BLaER1 treated with 17β-estradiol and CSF1 and Interleukin-3, amounts not matched to agents 10 nM and 100 nM (cell line): ENCODE data around the gene TUBA4A.
A peak's percentile ranks its signal among the peaks of the same experiment; 100 is the strongest.

Source experiments
- H3K27ac ChIP-seq, 11 experiments: shearing (Covaris generic); formaldehyde crosslinking; 2 replicates each; pipeline ENCODE4 v1.8.1; 2022
- H3K27me3 ChIP-seq, 11 experiments: shearing (Covaris generic); formaldehyde crosslinking; 2 replicates each; pipeline ENCODE4 v1.8.1; 2022
- H3K36me3 ChIP-seq, 11 experiments: shearing (Covaris generic); formaldehyde crosslinking; 2 replicates each; pipeline ENCODE4 v1.8.1; 2022
- H3K4me1 ChIP-seq, 10 experiments: shearing (Covaris generic); formaldehyde crosslinking; 2 replicates each; pipeline ENCODE4 v1.8.1; 2022
- H3K4me2 ChIP-seq, 11 experiments: shearing (Covaris generic); formaldehyde crosslinking; 2 replicates each; pipeline ENCODE4 v1.8.1; 2022
- H3K4me3 ChIP-seq, 10 experiments: shearing (Covaris generic); formaldehyde crosslinking; 2 replicates each; pipeline ENCODE4 v1.8.1; 2022
- H3K9ac ChIP-seq, 11 experiments: shearing (Covaris generic); formaldehyde crosslinking; 2 replicates each; pipeline ENCODE4 v1.8.1; 2022
- H3K9me3 ChIP-seq, 11 experiments: shearing (Covaris generic); formaldehyde crosslinking; replicated peaks in 1 of 11; 2 replicates each; pipeline ENCODE4 v1.8.1; 2022
- H4K20me1 ChIP-seq, 11 experiments: shearing (Covaris generic); formaldehyde crosslinking; 2 replicates each; pipeline ENCODE4 v1.8.1; 2022
- Cebpa-rat ChIP-seq, 11 experiments: shearing (Covaris generic); IDR thresholded peaks; 2 replicates each; pipeline ENCODE4 v1.8.1; 2022

TUBA4A gene

GRCh38 chr2:219246559-219246958, 7.2 kb downstream of the TUBA4A start:
- peaks cover 68 to 71% (median 70%) of the 10 kb centered on the region in 10 experiments for H3K4me1 ChIP-seq
- H3K36me3 ChIP-seq: peaks cover 0 to 36% (median 14%) of the 10 kb centered on the region in 11 experiments; a peak in 9 of 22 replicates
- no peaks in the 10 kb centered on the region; a peak in 1 of 22 replicates for H3K27me3 ChIP-seq
- H3K9me3 ChIP-seq: no peaks in the 10 kb centered on the region
- peak overlapping the region in 3 of 11 experiments; percentile 3 to 86 (median 21); a peak in 3 of 22 replicates for H3K9ac ChIP-seq
- peak overlapping the region in 5 of 11 experiments; percentile 15 to 95 (median 93); a peak in 7 of 22 replicates for H3K27ac ChIP-seq
- H4K20me1 ChIP-seq: peaks cover 0 to 19% (median 0%) of the 10 kb centered on the region in 11 experiments; a peak in 2 of 22 replicates
- peak overlapping the region in 9 of 10 experiments; percentile 7 to 93 (median 84); a peak in 9 of 20 replicates for H3K4me3 ChIP-seq
- no peak for TF ChIP-seq Cebpa-rat (IDR thresholded peaks at IDR 0.05)
- H3K4me2 ChIP-seq: peak overlapping the region; percentile 91 to 100 (median 99)

GRCh38 chr2:219245899-219246230, 7.9 kb downstream of the TUBA4A start:
- peak overlapping the region; percentile 91 to 100 (median 99) for H3K4me2 ChIP-seq
- peak overlapping the region; percentile 73 to 93 (median 83) for H3K4me3 ChIP-seq

GRCh38 chr2:219245148-219245898, 8.4 kb downstream of the TUBA4A start, which contains the start of the genes GLB1L and STK16:
GLB1L (minus strand) TSS chr2:219245444; CDS start chr2:219243573, 1,871 bp downstream.
STK16 (plus strand) TSS chr2:219245479; CDS start chr2:219246000, 521 bp downstream.
- H3K27ac ChIP-seq: peak within 1 kb of the TSS; percentile 83 to 95 (median 91)
- H3K27me3 ChIP-seq: no peaks in the 10 kb centered on the region
- no peak for TF ChIP-seq Cebpa-rat (IDR thresholded peaks at IDR 0.05)
- peak within 1 kb of the TSS; percentile 86 to 94 (median 90) for H3K9ac ChIP-seq
- H3K4me3 ChIP-seq: peak within 1 kb of the TSS; percentile 73 to 93 (median 83)
- peaks cover 55 to 59% (median 58%) of the 10 kb centered on the region in 10 experiments for H3K4me1 ChIP-seq
- peaks cover 0 to 25% (median 3%) of the 10 kb centered on the region in 11 experiments; a peak in 9 of 22 replicates for H3K36me3 ChIP-seq
- H3K9me3 ChIP-seq: no peaks in the 10 kb centered on the region
- H3K4me2 ChIP-seq: peak within 1 kb of the TSS; percentile 91 to 100 (median 99)
- peaks cover 0 to 15% (median 0%) of the 10 kb centered on the region in 11 experiments; a peak in 2 of 22 replicates for H4K20me1 ChIP-seq

More at GRCh38 chr2:219245899-219246230, 7.9 kb downstream of the TUBA4A start:
- Histone ChIP-seq H3K4me1 (peaks cover 61 to 64% (median 63%) of the 10 kb centered on the region in 10 experiments), H3K36me3 (peaks cover 0 to 30% (median 7%) of the 10 kb centered on the region in 11 experiments; a peak in 9 of 22 replicates), H4K20me1 (peaks cover 0 to 15% (median 0%) of the 10 kb centered on the region in 11 experiments; a peak in 2 of 22 replicates), H3K27me3 (no peaks in the 10 kb centered on the region), H3K27ac (peak overlapping the region; percentile 83 to 95 (median 91)), H3K9ac (peak overlapping the region; percentile 86 to 94 (median 90)), H3K9me3 (no peaks in the 10 kb centered on the region)
- TF ChIP-seq Cebpa-rat (IDR thresholded peaks at IDR 0.05): no peak

GRCh38 chr2:219244789-219245147, 8.9 kb downstream of the TUBA4A start:
- TF ChIP-seq Cebpa-rat (IDR thresholded peaks at IDR 0.05): no peak
- H3K9me3 ChIP-seq: no peaks in the 10 kb centered on the region
- H4K20me1 ChIP-seq: peaks cover 0 to 12% (median 0%) of the 10 kb centered on the region in 11 experiments; a peak in 2 of 22 replicates
- H3K4me2 ChIP-seq: peak overlapping the region; percentile 91 to 100 (median 99)
- peak overlapping the region; percentile 86 to 94 (median 90) for H3K9ac ChIP-seq
- peak overlapping the region; percentile 73 to 93 (median 83) for H3K4me3 ChIP-seq
- H3K4me1 ChIP-seq: peaks cover 50 to 54% (median 52%) of the 10 kb centered on the region in 10 experiments
- no peaks in the 10 kb centered on the region for H3K27me3 ChIP-seq
- peak overlapping the region; percentile 83 to 95 (median 91); a peak in 21 of 22 replicates for H3K27ac ChIP-seq
- H3K36me3 ChIP-seq: peaks cover 0 to 24% (median 3%) of the 10 kb centered on the region in 11 experiments; a peak in 7 of 22 replicates

- Histone ChIP-seq H4K20me1 (peaks cover 0 to 4% (median 0%) of the 10 kb centered on the region in 11 experiments; a peak in 1 of 22 replicates), H3K9me3 (no peaks in the 10 kb centered on the region), H3K4me3 (no peak overlapping the region), H3K4me1 (peaks cover 35 to 39% (median 38%) of the 10 kb centered on the region in 10 experiments), H3K36me3 (peaks cover 0 to 30% (median 13%) of the 10 kb centered on the region in 11 experiments; a peak in 17 of 22 replicates), H3K27ac (no peak overlapping the region), H3K9ac (no peak overlapping the region), H3K4me2 (no peak overlapping the region), H3K27me3 (no peaks in the 10 kb centered on the region)
- no peak for TF ChIP-seq Cebpa-rat (IDR thresholded peaks at IDR 0.05)
These were observed 10.4 kb downstream of the TUBA4A start for GRCh38 chr2:219243291-219243761.

- TF ChIP-seq Cebpa-rat (IDR thresholded peaks at IDR 0.05): no peak
- Histone ChIP-seq H3K36me3 (peaks cover 63 to 81% (median 73%) of the 10 kb centered on the region in 11 experiments), H3K4me3 (no peak overlapping the region), H3K4me2 (no peak overlapping the region), H3K4me1 (peaks cover 10 to 22% (median 17%) of the 10 kb centered on the region in 10 experiments), H3K27me3 (no peaks in the 10 kb centered on the region), H4K20me1 (peaks cover 0 to 13% (median 0%) of the 10 kb centered on the region in 11 experiments; a peak in 1 of 22 replicates), H3K9ac (no peak overlapping the region; a peak in 1 of 22 replicates), H3K27ac (no peak overlapping the region), H3K9me3 (no peaks in the 10 kb centered on the region)
These were observed 19.4 kb downstream of the TUBA4A start for GRCh38 chr2:219234331-219234730.

GRCh38 chr2:219230059-219230540, 23.6 kb downstream of the TUBA4A start:
- Histone ChIP-seq H3K36me3 (peaks cover 37 to 65% (median 48%) of the 10 kb centered on the region in 11 experiments), H3K9me3 (no peaks in the 10 kb centered on the region), H3K9ac (peak overlapping the region; percentile 89 to 96 (median 93)), H3K27me3 (no peaks in the 10 kb centered on the region), H3K4me1 (peaks cover 47 to 59% (median 52%) of the 10 kb centered on the region in 10 experiments), H3K27ac (peak overlapping the region; percentile 59 to 94 (median 88); a peak in 21 of 22 replicates), H4K20me1 (peaks cover 14 to 42% (median 27%) of the 10 kb centered on the region in 11 experiments; a peak in 15 of 22 replicates), H3K4me2 (peak overlapping the region; percentile 84 to 98 (median 92)), H3K4me3 (peak overlapping the region; percentile 78 to 96 (median 84))
- TF ChIP-seq Cebpa-rat (IDR thresholded peaks at IDR 0.05): no peak

DNA sequence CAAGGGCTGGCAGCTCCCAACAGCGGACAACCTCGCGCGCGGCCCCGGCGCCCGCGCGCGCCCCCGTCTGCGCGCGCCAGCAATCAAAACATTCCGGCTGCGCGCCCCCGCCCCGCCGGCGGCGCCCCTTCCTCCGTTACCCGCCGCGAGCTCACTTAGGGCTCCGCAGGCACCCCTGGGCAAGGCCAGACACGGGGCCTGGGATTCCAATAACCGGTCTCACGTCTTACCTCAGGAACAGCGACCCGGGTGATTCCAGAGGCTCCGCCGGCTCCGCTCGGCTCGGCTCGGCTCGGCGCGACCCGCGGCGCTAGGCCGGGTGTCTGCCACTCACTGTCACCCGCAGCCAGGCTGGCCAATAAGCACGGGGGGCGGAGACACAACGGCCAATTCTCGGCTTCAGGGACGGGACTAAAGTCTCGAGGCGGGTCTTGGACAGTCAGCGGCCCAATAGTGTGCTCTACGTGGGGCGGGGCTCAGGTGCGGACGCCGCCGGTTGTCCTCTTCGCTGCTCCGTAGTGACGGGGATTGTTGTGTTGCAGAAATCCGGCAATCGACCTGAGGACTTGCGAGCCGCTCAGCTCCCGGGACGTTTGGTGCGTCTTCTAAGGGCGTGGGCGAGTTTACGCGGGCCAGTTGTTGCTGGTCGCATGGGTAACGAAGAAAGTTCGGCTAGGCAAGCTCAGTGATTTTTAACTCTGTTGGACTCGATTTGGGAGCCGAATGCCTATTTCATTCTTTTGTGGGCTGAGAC, 24.2 kb downstream of the TUBA4A start, which contains the start of the genes ANKZF1 and ATG9A:
TSS of gene ANKZF1 (plus strand) at position 502 of the 754 bp plus-strand sequence. CDS start 452 bp downstream, outside the sequence.
TSS of gene ATG9A (minus strand) at position 332 of the 754 bp plus-strand sequence. CDS start 1,612 bp downstream, outside the sequence.
- H4K20me1 ChIP-seq: peaks cover 14 to 45% (median 33%) of the 10 kb centered on the region in 11 experiments; a peak in 15 of 22 replicates
- peak in 1 of 11 experiments; percentile 57; a peak in 1 of 22 replicates for TF ChIP-seq Cebpa-rat (IDR thresholded peaks at IDR 0.05)
- peak within 1 kb of the TSS; percentile 89 to 96 (median 93) for H3K9ac ChIP-seq

More for the DNA sequence above, 24.2 kb downstream of the TUBA4A start, which contains the start of the genes ANKZF1 and ATG9A:
- H3K4me3 ChIP-seq: peak within 1 kb of the TSS; percentile 78 to 96 (median 84)
- peaks cover 37 to 65% (median 48%) of the 10 kb centered on the region in 11 experiments for H3K36me3 ChIP-seq
- H3K27me3 ChIP-seq: no peaks in the 10 kb centered on the region
- peak within 1 kb of the TSS; percentile 82 to 94 (median 88) for H3K27ac ChIP-seq
- peaks cover 53 to 63% (median 58%) of the 10 kb centered on the region in 10 experiments for H3K4me1 ChIP-seq
- no peaks in the 10 kb centered on the region for H3K9me3 ChIP-seq
- peak within 1 kb of the TSS; percentile 91 to 100 (median 98) for H3K4me2 ChIP-seq
